OCI-LY7 (cell line): Measurements from ENCODE around the gene FBXW7. TPM values are rescaled to one million over a fixed set of nuclear protein-coding genes. Genes with fewer than 3 reads are reported as not detected.

Experiments
- BruUV-seq: library from RNA; stranded (reverse); fragments of 400-500 nt; replicated peaks from 2 replicates; lab custom pipeline; 2021; lab: Mats Ljungman, UMichigan
- CTCF ChIA-PET: fragments of 300-600 bp; sonication (Branson Sonifier 250); formaldehyde crosslinking; loops from one replicate; lab custom pipeline; 2022; ENCODE audit warnings: antibody characterized with exemption; ENCODE audit not compliant: unreplicated experiment; lab: Charles Lee
- POLR2A ChIA-PET: fragments of 300-600 bp; sonication (Branson Sonifier 250); formaldehyde crosslinking; loops from one replicate; lab custom pipeline; 2022; ENCODE audit warnings: antibody characterized with exemption; lab: Charles Lee
- DNase-seq: peaks from one replicate; pipeline ENCODE4 v3.0.0-alpha.2; 2015; ENCODE audit warnings: low spot score
- H2AFZ ChIP-seq: fragments of 200-600 bp; sonication (generic), shearing (Covaris generic); 2 replicates; pipeline ENCODE4 v1.6.1; 2014; ENCODE audit warnings: mild to moderate bottlenecking, antibody characterized with exemption, low read length, moderate library complexity
- H3K27ac ChIP-seq: fragments of 200-600 bp; sonication (generic); 2 replicates; pipeline ENCODE4 v1.5.1; 2014; ENCODE audit warnings: mixed run types, low read depth, mild to moderate bottlenecking, moderate library complexity, low read length, inconsistent platforms; ENCODE audit not compliant: poor library complexity, severe bottlenecking
- H3K36me3 ChIP-seq: fragments of 200-600 bp; sonication (generic); 2 replicates; pipeline ENCODE4 v1.6.1; 2014; ENCODE audit warnings: mild to moderate bottlenecking, antibody characterized with exemption, low read length, moderate library complexity, mixed read lengths; ENCODE audit not compliant: insufficient read depth
- H3K4me1 ChIP-seq: fragments of 200-600 bp; sonication (generic); 2 replicates; pipeline ENCODE4 v1.5.1; 2014; ENCODE audit warnings: mild to moderate bottlenecking, low read length; ENCODE audit not compliant: insufficient read depth, poor library complexity, severe bottlenecking
- H3K4me2 ChIP-seq: fragments of 200-600 bp; sonication (generic); 2 replicates; pipeline ENCODE4 v1.6.1; 2014; ENCODE audit warnings: mild to moderate bottlenecking, low read length
- H3K4me3 ChIP-seq: fragments of 200-600 bp; sonication (generic); 2 replicates; pipeline ENCODE4 v1.5.1; 2014; ENCODE audit warnings: mild to moderate bottlenecking, low read depth, low read length; ENCODE audit not compliant: poor library complexity, severe bottlenecking
- H3K79me2 ChIP-seq: fragments of 200-600 bp; sonication (generic); 2 replicates; pipeline ENCODE4 v1.6.1; 2016; ENCODE audit warnings: low read depth, mild to moderate bottlenecking, low read length, moderate library complexity, mixed read lengths; ENCODE audit not compliant: insufficient read depth
- H3K9me2 ChIP-seq: fragments of 200-600 bp; sonication (generic); 2 replicates; pipeline ENCODE4 v1.6.1; 2016; ENCODE audit warnings: mild to moderate bottlenecking, low read length, mixed read lengths; ENCODE audit not compliant: insufficient read depth
- H3K9me3 ChIP-seq: fragments of 200-600 bp; sonication (generic); 2 replicates; pipeline ENCODE4 v1.6.1; 2014; ENCODE audit warnings: mild to moderate bottlenecking, mixed run types, low read length, mixed read lengths
- H4K20me1 ChIP-seq: fragments of 200-600 bp; sonication (generic); 2 replicates; pipeline ENCODE4 v1.6.1; 2014; ENCODE audit warnings: mild to moderate bottlenecking, antibody characterized with exemption, low read length, moderate library complexity, mixed read lengths; ENCODE audit not compliant: insufficient read depth
- EZH2phosphoT487 ChIP-seq: fragments of 200-600 bp; sonication (generic); IDR thresholded peaks from 2 replicates; pipeline ENCODE4 v1.6.1; 2018; ENCODE audit warnings: low read depth, borderline replicate concordance, mild to moderate bottlenecking, mixed run types, antibody characterized with exemption, low read length, moderate library complexity, mixed read lengths
- intact Hi-C: fragments of 100-400 bp; cut with micrococcal nuclease; formaldehyde crosslinking; loops from one replicate; pipeline ENCODE4 v1.10.0; 2022; ENCODE audit not compliant: unreplicated experiment
- total RNA-seq, 2 experiments: library from RNA; depleted of rRNA in 1 of 2; stranded (reverse); fragments of >200 nt in 1 of 2; shearing (Covaris generic) in 1 of 2; gene quantifications; 2 replicates each; pipeline ENCODE4 v1.2.3, GENCODE V29; 2014 to 2022
- TF ChIP-seq, protein P1 (sequence below): fragments of 200-600 bp; sonication (generic); conservative IDR thresholded peaks from 2 replicates; pipeline ENCODE4 v1.5.1; 2014; ENCODE audit warnings: mild to moderate bottlenecking, antibody characterized with exemption, low read length, moderate library complexity, mixed read lengths

FBXW7 gene
- total RNA-seq, 2 experiments from 2014 or later = 58.8 to 102 TPM

DNA sequence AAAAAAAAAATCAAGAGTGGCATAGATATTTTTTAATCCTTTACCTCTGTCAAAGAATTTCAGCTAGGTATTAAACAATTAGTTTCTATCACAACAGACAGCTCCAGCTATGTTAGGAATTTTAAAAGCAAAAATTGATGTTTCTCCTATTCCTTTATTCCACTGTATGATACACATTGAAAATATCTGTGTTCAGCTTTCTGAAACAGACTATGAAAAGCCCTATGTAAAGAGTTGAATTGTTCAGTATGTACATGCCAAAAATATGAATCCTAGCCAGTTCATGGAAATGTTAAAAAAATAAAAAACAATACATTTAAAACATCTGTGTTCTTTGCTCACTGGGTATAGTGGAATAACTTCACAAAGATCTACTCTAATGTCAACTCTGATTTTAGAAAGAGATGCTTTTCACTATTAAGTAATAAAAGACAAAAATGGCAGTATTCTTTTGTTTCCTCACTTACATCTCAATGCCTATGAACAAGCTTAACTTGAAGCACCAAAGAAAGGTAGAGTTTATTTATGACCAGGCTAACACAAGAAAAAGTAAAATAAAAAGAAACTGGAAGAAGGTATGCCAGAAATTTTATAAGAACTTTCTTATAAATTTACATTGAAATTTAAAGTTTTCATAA lies 32.1 kb downstream of the FBXW7 start:
- no peak for DNase-seq
- no peak overlapping the region for H3K4me2 ChIP-seq
- H3K4me1 ChIP-seq = peaks cover 28% of the 10 kb centered on the region
- BruUV-seq = TSS peak; percentile 19
- TF ChIP-seq EZH2phosphoT487 = no peak
- TF ChIP-seq, protein P1, sequence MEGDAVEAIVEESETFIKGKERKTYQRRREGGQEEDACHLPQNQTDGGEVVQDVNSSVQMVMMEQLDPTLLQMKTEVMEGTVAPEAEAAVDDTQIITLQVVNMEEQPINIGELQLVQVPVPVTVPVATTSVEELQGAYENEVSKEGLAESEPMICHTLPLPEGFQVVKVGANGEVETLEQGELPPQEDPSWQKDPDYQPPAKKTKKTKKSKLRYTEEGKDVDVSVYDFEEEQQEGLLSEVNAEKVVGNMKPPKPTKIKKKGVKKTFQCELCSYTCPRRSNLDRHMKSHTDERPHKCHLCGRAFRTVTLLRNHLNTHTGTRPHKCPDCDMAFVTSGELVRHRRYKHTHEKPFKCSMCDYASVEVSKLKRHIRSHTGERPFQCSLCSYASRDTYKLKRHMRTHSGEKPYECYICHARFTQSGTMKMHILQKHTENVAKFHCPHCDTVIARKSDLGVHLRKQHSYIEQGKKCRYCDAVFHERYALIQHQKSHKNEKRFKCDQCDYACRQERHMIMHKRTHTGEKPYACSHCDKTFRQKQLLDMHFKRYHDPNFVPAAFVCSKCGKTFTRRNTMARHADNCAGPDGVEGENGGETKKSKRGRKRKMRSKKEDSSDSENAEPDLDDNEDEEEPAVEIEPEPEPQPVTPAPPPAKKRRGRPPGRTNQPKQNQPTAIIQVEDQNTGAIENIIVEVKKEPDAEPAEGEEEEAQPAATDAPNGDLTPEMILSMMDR = no peak
- H3K79me2 ChIP-seq = peaks cover 86% of the 10 kb centered on the region
- ChIA-PET POLR2A (interaction anchor here (0.5 to 9.2 kb wide), 16 partner anchors 12 to 870 kb away, joined by 3 to 130 read pairs (median 4); partner anchors contain the start of gene FBXW7), CTCF (no interaction called here)
- no peak overlapping the region for H3K4me3 ChIP-seq
- intact Hi-C loops = no loop called here
- peaks cover 19% of the 10 kb centered on the region for H4K20me1 ChIP-seq
- H2AFZ ChIP-seq = no peak overlapping the region
- H3K9me2 ChIP-seq = no peaks in the 10 kb centered on the region
- no peaks in the 10 kb centered on the region for H3K9me3 ChIP-seq
- peaks cover 11% of the 10 kb centered on the region; the same call in 1 of the 2 replicates for H3K36me3 ChIP-seq
- no peak overlapping the region for H3K27ac ChIP-seq

DNA sequence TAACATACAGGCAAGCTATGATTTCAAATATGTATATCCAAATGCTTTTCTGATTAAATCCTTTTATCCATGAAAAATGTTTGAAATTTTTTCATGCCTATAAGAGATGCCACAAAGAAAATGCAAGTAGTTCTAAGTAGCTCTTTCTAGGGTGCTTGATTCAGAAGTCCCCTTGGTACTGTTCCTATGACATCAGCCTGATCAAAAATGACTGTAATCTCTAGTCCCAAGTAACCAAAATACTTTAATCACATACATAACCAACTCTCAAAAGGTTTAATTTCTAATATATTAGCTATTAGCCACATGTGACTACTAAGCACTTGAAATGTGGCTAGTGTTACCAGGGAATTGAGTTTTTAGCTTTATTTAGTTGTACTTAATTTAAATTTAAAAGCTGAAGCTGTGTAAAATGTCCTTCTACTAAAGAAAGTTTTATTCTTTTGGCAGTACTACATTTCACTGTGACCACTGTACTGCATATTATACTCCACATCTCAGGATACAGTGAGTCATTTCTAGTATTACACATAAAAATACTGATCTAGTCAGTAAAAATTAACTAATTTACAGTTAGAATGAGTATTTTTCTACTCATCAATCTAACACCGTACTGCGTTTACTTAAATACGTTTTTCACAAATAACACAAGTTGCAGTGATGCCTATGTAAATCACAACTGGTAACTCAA lies 33.9 kb downstream of the FBXW7 start:
- no peak for DNase-seq
- BruUV-seq = no TSS peak
- peaks cover 1% of the 10 kb centered on the region; the same call in 1 of the 2 replicates for H3K36me3 ChIP-seq
- H4K20me1 ChIP-seq = peaks cover 24% of the 10 kb centered on the region
- no peak overlapping the region for H3K4me3 ChIP-seq
- intact Hi-C loops = loop anchor here (1.0 to 2.0 kb wide), 5 partner anchors 35 to 233 kb away; partner anchors contain the start of gene FBXW7
- peaks cover 36% of the 10 kb centered on the region for H3K4me1 ChIP-seq
- TF ChIP-seq, protein P1 = no peak
- TF ChIP-seq EZH2phosphoT487 = no peak
- CTCF ChIA-PET = interaction anchor here (0.6 to 2.5 kb wide), 3 partner anchors 108 to 208 kb away, joined by 3 to 17 read pairs (median 3); no protein-coding TSS in a partner anchor
- no peak overlapping the region for H2AFZ ChIP-seq
- H3K79me2 ChIP-seq = peaks cover 88% of the 10 kb centered on the region
- peak overlapping the region; percentile 73 for H3K4me2 ChIP-seq
- H3K9me2 ChIP-seq = no peaks in the 10 kb centered on the region
- peak overlapping the region; percentile 19 for H3K27ac ChIP-seq
- no peaks in the 10 kb centered on the region for H3K9me3 ChIP-seq
- POLR2A ChIA-PET = interaction anchor here (0.6 to 9.2 kb wide), 37 partner anchors 8 to 276 kb away, joined by 3 to 130 read pairs (median 5); partner anchors contain the start of gene FBXW7
